ENCODE measurements around the gene MFRP.
A peak's percentile ranks its signal among the peaks of the same experiment; 100 is the strongest.

The MFRP gene

GRCh38 chr11:119366690-119367620, 20.4 kb upstream of the MFRP start:
- H3K27ac ChIP-seq (ENCODE audit: extremely low read depth, low read depth, low read length), result no peak overlapping the region
- ChIA-PET POLR2A (interaction anchor here (0.8 kb wide), 1 partner anchor 29 kb away, joined by 3 read pairs; no protein-coding TSS in a partner anchor), CTCF (interaction anchor here (0.5 to 5.4 kb wide), 8 partner anchors 10 to 166 kb away, joined by 3 to 59 read pairs (median 4); partner anchors contain the start of genes C1QTNF5 and USP2)
- no peaks in the 10 kb centered on the region for H3K36me3 ChIP-seq (ENCODE audit: control insufficient read depth in 2 of 2, insufficient read depth in 1 of 2, low read length in 2 of 2)
- peaks cover 7% of the 10 kb centered on the region for H3K4me1 ChIP-seq (ENCODE audit: control insufficient read depth, insufficient read depth, low read length)
- TF ChIP-seq GFI1B (tag by site-specific recombination; IDR thresholded peaks at IDR 0.05) (no peak), HOXD13 (CRISPR knock-in tag; IDR thresholded peaks at IDR 0.05; ENCODE audit: borderline replicate concordance) (no peak), RBAK (tag by site-specific recombination; IDR thresholded peaks at IDR 0.05) (no peak), ZNF121 (tag by site-specific recombination; IDR thresholded peaks at IDR 0.05) (no peak), ZNF169 (tag by site-specific recombination; IDR thresholded peaks at IDR 0.05) (no peak), ZNF624 (tag by site-specific recombination; IDR thresholded peaks at IDR 0.05) (no peak)
- TF ChIP-seq, protein P1, sequence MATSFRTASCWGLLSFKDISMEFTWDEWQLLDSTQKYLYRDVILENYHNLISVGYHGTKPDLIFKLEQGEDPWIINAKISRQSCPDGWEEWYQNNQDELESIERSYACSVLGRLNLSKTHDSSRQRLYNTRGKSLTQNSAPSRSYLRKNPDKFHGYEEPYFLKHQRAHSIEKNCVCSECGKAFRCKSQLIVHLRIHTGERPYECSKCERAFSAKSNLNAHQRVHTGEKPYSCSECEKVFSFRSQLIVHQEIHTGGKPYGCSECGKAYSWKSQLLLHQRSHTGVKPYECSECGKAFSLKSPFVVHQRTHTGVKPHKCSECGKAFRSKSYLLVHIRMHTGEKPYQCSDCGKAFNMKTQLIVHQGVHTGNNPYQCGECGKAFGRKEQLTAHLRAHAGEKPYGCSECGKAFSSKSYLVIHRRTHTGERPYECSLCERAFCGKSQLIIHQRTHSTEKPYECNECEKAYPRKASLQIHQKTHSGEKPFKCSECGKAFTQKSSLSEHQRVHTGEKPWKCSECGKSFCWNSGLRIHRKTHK (tag by site-specific recombination; IDR thresholded peaks at IDR 0.05), result no peak
- no peaks in the 10 kb centered on the region for H3K9me3 ChIP-seq (ENCODE audit: control insufficient read depth, insufficient read depth, low read depth, low read length)
- no peak overlapping the region for H3K4me3 ChIP-seq (ENCODE audit: low read depth, low read length)

- H3K9me3 ChIP-seq (ENCODE audit: control insufficient read depth, insufficient read depth, low read depth, low read length), result no peaks in the 10 kb centered on the region
- CTCF ChIA-PET, result interaction anchor here (0.6 to 2.2 kb wide), 8 partner anchors 8 to 159 kb away, joined by 3 to 20 read pairs (median 5); partner anchors contain the start of genes C1QTNF5 and CBL
- TF ChIP-seq IKZF3 (tag by site-specific recombination; IDR thresholded peaks at IDR 0.05) (no peak), ZNF747 (tag by site-specific recombination; IDR thresholded peaks at IDR 0.05) (no peak), ZNF701 (tag by site-specific recombination; IDR thresholded peaks at IDR 0.05) (no peak), MYNN (tag by site-specific recombination; IDR thresholded peaks at IDR 0.05; ENCODE audit: borderline replicate concordance) (no peak), ZNF223 (tag by site-specific recombination; IDR thresholded peaks at IDR 0.05) (no peak), ZNF335 (tag by site-specific recombination; conservative IDR thresholded peaks at IDR 0.05) (peak; percentile 59)
- no peaks in the 10 kb centered on the region for H3K36me3 ChIP-seq (ENCODE audit: control insufficient read depth in 2 of 2, insufficient read depth in 1 of 2, low read length in 2 of 2)
- H3K4me1 ChIP-seq (ENCODE audit: control insufficient read depth, insufficient read depth, low read length), result peaks cover 9% of the 10 kb centered on the region
- POLR2A ChIA-PET, result no interaction called here
- no peak overlapping the region for H3K27ac ChIP-seq (ENCODE audit: extremely low read depth, low read depth, low read length)
- H3K4me3 ChIP-seq (ENCODE audit: low read depth, low read length), result no peak overlapping the region
Measured at GRCh38 chr11:119365071-119365591, 18.6 kb upstream of the MFRP start.

DNA sequence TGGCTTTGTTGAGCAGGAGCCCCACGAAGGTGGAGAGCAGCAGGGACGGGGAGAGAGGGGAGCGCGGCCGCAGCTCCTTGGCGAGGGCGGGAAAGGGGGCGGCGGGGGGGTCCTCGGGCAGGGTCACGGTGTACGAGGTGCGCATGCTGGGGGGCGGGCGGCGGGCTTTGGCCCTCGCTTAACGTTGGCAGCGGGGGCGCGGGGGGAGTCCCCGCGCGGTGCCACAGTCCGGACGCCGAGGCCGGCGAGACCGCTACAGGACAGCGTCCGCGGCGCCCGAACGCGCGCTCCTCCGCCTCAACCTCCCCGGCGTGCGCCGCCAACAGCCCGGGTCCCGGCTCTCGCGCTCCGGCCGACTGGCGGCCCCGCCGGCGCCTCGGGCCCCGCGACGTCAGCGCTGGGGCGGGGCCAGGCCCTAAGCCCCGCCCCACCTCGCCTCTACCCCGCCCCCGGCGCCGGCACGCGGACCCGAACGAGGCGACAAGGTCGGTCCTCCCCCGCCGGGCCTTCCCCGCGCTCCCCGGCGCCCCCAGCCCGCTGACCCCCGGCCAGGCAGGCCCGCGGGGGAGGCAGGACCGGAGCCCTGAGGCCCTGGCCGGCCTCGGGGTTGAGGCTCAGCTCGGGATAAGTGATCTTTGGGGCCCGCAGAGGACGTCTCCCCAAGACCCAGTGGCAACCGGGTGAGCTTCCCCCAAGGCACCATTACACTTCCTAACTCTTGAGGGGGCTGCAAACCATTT, 17.5 kb upstream of the MFRP start:
- CTCF ChIA-PET, result interaction anchor here (1.2 to 2.2 kb wide), 8 partner anchors 10 to 158 kb away, joined by 3 to 20 read pairs (median 7); partner anchors contain the start of genes C1QTNF5 and CBL
- H3K4me1 ChIP-seq (ENCODE audit: control insufficient read depth, insufficient read depth, low read length), result peaks cover 9% of the 10 kb centered on the region
- no peak for TF ChIP-seq ZNF433 (tag by site-specific recombination; IDR thresholded peaks at IDR 0.05; ENCODE audit: low read depth)
- no peak for TF ChIP-seq ZIC2 (tag by site-specific recombination; IDR thresholded peaks at IDR 0.05)
- TF ChIP-seq HOXD13 (CRISPR knock-in tag; IDR thresholded peaks at IDR 0.05; ENCODE audit: borderline replicate concordance), result no peak
- TF ChIP-seq GLIS2 (tag by site-specific recombination; IDR thresholded peaks at IDR 0.05), result 0 out of 2 replicates have a peak, but pooled peaks have one; percentile 33
- TF ChIP-seq ZNF37A (tag by site-specific recombination; IDR thresholded peaks at IDR 0.05), result peak; percentile 72
- no peak for TF ChIP-seq KLF17 (tag by site-specific recombination; IDR thresholded peaks at IDR 0.05)
- TF ChIP-seq, protein P2, sequence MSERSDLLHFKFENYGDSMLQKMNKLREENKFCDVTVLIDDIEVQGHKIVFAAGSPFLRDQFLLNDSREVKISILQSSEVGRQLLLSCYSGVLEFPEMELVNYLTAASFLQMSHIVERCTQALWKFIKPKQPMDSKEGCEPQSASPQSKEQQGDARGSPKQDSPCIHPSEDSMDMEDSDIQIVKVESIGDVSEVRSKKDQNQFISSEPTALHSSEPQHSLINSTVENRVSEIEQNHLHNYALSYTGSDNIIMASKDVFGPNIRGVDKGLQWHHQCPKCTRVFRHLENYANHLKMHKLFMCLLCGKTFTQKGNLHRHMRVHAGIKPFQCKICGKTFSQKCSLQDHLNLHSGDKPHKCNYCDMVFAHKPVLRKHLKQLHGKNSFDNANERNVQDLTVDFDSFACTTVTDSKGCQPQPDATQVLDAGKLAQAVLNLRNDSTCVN (tag by site-specific recombination; optimal IDR thresholded peaks at IDR 0.05), result peak; percentile 12
- no peak for TF ChIP-seq ZNF18 (tag by site-specific recombination; IDR thresholded peaks at IDR 0.05)
- TF ChIP-seq, protein P3, sequence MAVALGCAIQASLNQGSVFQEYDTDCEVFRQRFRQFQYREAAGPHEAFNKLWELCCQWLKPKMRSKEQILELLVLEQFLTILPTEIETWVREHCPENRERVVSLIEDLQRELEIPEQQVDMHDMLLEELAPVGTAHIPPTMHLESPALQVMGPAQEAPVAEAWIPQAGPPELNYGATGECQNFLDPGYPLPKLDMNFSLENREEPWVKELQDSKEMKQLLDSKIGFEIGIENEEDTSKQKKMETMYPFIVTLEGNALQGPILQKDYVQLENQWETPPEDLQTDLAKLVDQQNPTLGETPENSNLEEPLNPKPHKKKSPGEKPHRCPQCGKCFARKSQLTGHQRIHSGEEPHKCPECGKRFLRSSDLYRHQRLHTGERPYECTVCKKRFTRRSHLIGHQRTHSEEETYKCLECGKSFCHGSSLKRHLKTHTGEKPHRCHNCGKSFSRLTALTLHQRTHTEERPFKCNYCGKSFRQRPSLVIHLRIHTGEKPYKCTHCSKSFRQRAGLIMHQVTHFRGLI (tag by site-specific recombination; IDR thresholded peaks at IDR 0.05), result no peak

More for the DNA sequence above, 17.5 kb upstream of the MFRP start:
- POLR2A ChIA-PET, result interaction anchor here (0.6 to 0.9 kb wide), 3 partner anchors 16 to 216 kb away, joined by 3 to 8 read pairs (median 5); no protein-coding TSS in a partner anchor
- Histone ChIP-seq H3K4me3 (ENCODE audit: low read depth, low read length) (peak overlapping the region; percentile 32), H3K9me3 (ENCODE audit: control insufficient read depth, insufficient read depth, low read depth, low read length) (no peaks in the 10 kb centered on the region), H3K27ac (ENCODE audit: extremely low read depth, low read depth, low read length) (no peak overlapping the region; the same call in 1 of the 2 replicates), H3K36me3 (ENCODE audit: control insufficient read depth in 2 of 2, insufficient read depth in 1 of 2, low read length in 2 of 2) (peaks cover 0 to 10% of the 10 kb centered on the region in 2 experiments; a peak in 1 of 3 replicates)

All from HEK293 (cell line).